Measurements from ENCODE around the gene QPCT. TPM values are rescaled to one million over a fixed set of nuclear protein-coding genes. Genes with fewer than 3 reads are reported as not detected.

Gene QPCT
- total RNA-seq, 1 experiment from 2014 or later, result 4.2 TPM

DNA sequence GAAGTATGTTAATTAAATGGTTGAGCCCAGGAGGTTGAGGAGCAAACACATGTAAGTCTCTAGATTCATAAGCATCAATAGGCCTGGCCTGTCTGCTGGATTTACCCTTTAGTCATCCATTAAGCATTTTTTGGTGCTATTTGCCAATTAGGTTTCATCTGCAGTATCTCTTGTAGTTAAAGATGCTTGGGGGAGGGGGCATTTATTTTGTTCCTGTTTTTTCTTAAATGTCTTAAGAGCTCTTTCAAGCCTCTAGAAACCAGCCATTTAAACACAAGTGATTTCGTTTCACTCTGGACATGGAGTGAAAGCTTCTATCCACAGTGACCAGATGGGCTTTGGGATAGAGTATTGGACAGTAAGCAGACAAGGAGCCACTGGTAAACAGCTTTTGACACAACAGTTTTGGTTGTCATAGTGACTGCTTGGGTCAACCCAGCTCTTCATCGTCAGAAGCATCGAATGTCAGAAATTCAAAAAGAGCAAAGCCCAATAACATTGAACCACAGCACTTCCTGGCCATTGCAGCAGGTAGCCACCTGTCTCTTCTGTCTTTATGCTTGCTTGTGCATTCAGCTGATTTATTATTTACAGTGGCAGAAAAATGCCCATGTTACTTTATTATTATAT is 4.9 kb downstream of the QPCT start:
- H3K9me3 ChIP-seq (ENCODE audit: low read depth, low read length, poor library complexity, severe bottlenecking), result no peaks in the 10 kb centered on the region
- CTCF ChIA-PET, result no interaction called here
- no TSS peak for BruUV-seq (replicated peaks)
- no peak overlapping the region for H3K4me3 ChIP-seq (ENCODE audit: low read depth, low read length, poor library complexity, severe bottlenecking)
- no peaks in the 10 kb centered on the region for H3K27me3 ChIP-seq (replicated peaks; ENCODE audit: insufficient read depth, low read depth, low read length, poor library complexity)
- no peak for DNase-seq (ENCODE audit: low spot score)
- H3K4me1 ChIP-seq (ENCODE audit: insufficient read depth, low read length, poor library complexity, severe bottlenecking), result no peaks in the 10 kb centered on the region
- TF ChIP-seq, protein P1, sequence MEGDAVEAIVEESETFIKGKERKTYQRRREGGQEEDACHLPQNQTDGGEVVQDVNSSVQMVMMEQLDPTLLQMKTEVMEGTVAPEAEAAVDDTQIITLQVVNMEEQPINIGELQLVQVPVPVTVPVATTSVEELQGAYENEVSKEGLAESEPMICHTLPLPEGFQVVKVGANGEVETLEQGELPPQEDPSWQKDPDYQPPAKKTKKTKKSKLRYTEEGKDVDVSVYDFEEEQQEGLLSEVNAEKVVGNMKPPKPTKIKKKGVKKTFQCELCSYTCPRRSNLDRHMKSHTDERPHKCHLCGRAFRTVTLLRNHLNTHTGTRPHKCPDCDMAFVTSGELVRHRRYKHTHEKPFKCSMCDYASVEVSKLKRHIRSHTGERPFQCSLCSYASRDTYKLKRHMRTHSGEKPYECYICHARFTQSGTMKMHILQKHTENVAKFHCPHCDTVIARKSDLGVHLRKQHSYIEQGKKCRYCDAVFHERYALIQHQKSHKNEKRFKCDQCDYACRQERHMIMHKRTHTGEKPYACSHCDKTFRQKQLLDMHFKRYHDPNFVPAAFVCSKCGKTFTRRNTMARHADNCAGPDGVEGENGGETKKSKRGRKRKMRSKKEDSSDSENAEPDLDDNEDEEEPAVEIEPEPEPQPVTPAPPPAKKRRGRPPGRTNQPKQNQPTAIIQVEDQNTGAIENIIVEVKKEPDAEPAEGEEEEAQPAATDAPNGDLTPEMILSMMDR (conservative IDR thresholded peaks at IDR 0.05; ENCODE audit: low read depth, low read length), result no peak
- no peak for TF ChIP-seq EZH2 (IDR thresholded peaks at IDR 0.05; ENCODE audit: borderline replicate concordance, low read depth, low read length, poor library complexity, severe bottlenecking)
- POLR2A ChIA-PET (ENCODE audit: low non-redundant PET), result no interaction called here
- H3K36me3 ChIP-seq (ENCODE audit: insufficient read depth, low read length, poor library complexity, severe bottlenecking), result no peaks in the 10 kb centered on the region
- intact Hi-C loops (cut with micrococcal nuclease; ENCODE audit: unreplicated experiment), result no loop called here
- no peak overlapping the region for H3K27ac ChIP-seq (ENCODE audit: low read depth, low read length, poor library complexity, severe bottlenecking)

DNA sequence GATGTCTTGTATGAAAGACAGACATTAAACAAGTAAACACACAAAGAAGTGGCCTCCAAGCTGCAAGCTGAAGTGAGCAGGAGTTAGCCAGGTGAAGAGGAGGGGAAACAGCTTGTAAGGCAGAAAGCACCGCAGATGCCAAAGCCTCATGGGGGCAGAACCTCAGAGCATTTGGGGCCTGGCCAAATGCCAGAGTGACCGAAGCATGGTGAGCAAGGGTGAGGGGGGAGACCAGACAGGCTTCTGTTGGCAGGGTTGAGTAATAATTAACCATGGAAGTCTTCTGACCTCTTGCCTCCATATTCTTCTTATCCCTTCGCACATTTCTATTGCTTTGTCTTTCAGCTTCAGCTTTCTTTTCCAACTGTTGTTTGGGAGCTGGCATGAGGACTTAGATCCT is 5.6 kb downstream of the QPCT start:
- Histone ChIP-seq H3K36me3 (ENCODE audit: insufficient read depth, low read length, poor library complexity, severe bottlenecking) (no peaks in the 10 kb centered on the region), H3K27me3 (replicated peaks; ENCODE audit: insufficient read depth, low read depth, low read length, poor library complexity) (no peaks in the 10 kb centered on the region), H3K4me3 (ENCODE audit: low read depth, low read length, poor library complexity, severe bottlenecking) (no peak overlapping the region), H3K4me1 (ENCODE audit: insufficient read depth, low read length, poor library complexity, severe bottlenecking) (no peaks in the 10 kb centered on the region), H3K9me3 (ENCODE audit: low read depth, low read length, poor library complexity, severe bottlenecking) (no peaks in the 10 kb centered on the region), H3K27ac (ENCODE audit: low read depth, low read length, poor library complexity, severe bottlenecking) (no peak overlapping the region)
- TF ChIP-seq EZH2 (IDR thresholded peaks at IDR 0.05; ENCODE audit: borderline replicate concordance, low read depth, low read length, poor library complexity, severe bottlenecking), result no peak
- TF ChIP-seq, protein P1 (conservative IDR thresholded peaks at IDR 0.05; ENCODE audit: low read depth, low read length), result no peak
- BruUV-seq (replicated peaks), result no TSS peak
- ChIA-PET POLR2A (ENCODE audit: low non-redundant PET) (no interaction called here), CTCF (no interaction called here)
- DNase-seq (ENCODE audit: low spot score), result no peak
- intact Hi-C loops (cut with micrococcal nuclease; ENCODE audit: unreplicated experiment), result no loop called here

DNA sequence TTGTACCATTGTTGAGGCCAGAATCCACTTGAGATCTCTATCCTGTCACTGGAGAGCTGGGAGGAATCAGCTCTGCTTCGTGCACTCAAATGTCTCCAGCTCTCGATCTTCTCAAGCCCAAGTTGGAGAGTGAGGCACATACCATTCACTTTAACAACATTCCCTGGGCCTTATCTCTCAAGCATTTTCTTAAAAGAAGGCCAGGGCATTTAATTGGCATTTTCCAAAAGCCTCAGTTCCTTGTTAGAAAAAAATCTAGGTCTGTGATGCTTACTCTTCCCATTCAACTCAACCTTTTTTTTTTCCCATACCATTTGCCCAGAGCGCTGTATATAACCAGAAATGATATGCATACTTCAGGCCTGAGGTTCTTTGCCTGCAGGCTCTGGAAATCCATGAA is 10.1 kb downstream of the QPCT start:
- TF ChIP-seq, protein P1 (conservative IDR thresholded peaks at IDR 0.05; ENCODE audit: low read depth, low read length), result no peak
- no peak for TF ChIP-seq EZH2 (IDR thresholded peaks at IDR 0.05; ENCODE audit: borderline replicate concordance, low read depth, low read length, poor library complexity, severe bottlenecking)
- H3K27me3 ChIP-seq (replicated peaks; ENCODE audit: insufficient read depth, low read depth, low read length, poor library complexity), result no peaks in the 10 kb centered on the region
- no peak for DNase-seq (ENCODE audit: low spot score)
- no peak overlapping the region for H3K27ac ChIP-seq (ENCODE audit: low read depth, low read length, poor library complexity, severe bottlenecking)
- no TSS peak for BruUV-seq (replicated peaks)
- CTCF ChIA-PET, result no interaction called here
- POLR2A ChIA-PET (ENCODE audit: low non-redundant PET), result no interaction called here
- H3K36me3 ChIP-seq (ENCODE audit: insufficient read depth, low read length, poor library complexity, severe bottlenecking), result no peaks in the 10 kb centered on the region
- no peaks in the 10 kb centered on the region for H3K4me1 ChIP-seq (ENCODE audit: insufficient read depth, low read length, poor library complexity, severe bottlenecking)
- intact Hi-C loops (cut with micrococcal nuclease; ENCODE audit: unreplicated experiment), result no loop called here
- H3K9me3 ChIP-seq (ENCODE audit: low read depth, low read length, poor library complexity, severe bottlenecking), result no peaks in the 10 kb centered on the region
- no peak overlapping the region for H3K4me3 ChIP-seq (ENCODE audit: low read depth, low read length, poor library complexity, severe bottlenecking)

Data from A673 (cell line).